CD14-positive monocyte (primary cell): Measurements from ENCODE around the gene COPS9. TPM values are rescaled to one million over a fixed set of nuclear protein-coding genes. Genes with fewer than 3 reads are reported as not detected.

Source experiments
- DNase-seq, 3 donors: peaks; one replicate each; pipeline ENCODE4 v3.0.0-alpha.2; 2011 to 2022
- H2AFZ ChIP-seq: 2 replicates; pipeline ENCODE4 v1.6.0; 2012; ENCODE audit warnings: mild to moderate bottlenecking, low read depth, low read length, inconsistent platforms; ENCODE audit not compliant: insufficient read depth, poor library complexity, severe bottlenecking
- H3K27ac ChIP-seq, 2 donors: 1 replicate in 1 of 2; 2 replicates in 1 of 2; pipeline ENCODE4 v1.5.1; 2012 to 2013; ENCODE audit warnings: low read length in 2 of 2, control low read depth in 1 of 2, inconsistent platforms in 1 of 2, low read depth in 1 of 2, mild to moderate bottlenecking in 1 of 2
- H3K27me3 ChIP-seq, 2 donors: one replicate each; pipeline versions ENCODE4 v1.6.0 to v1.6.1; 2011 to 2013; ENCODE audit warnings: low read length in 2 of 2; ENCODE audit not compliant: control insufficient read depth in 2 of 2, insufficient read depth in 2 of 2
- H3K36me3 ChIP-seq, 2 donors: replicated peaks in 1 of 2; 1 replicate in 1 of 2; 2 replicates in 1 of 2; pipeline versions ENCODE4 v1.5.1 to v1.6.1; 2012 to 2013; ENCODE audit warnings: low read length in 2 of 2, control low read depth in 1 of 2, inconsistent platforms in 1 of 2, mild to moderate bottlenecking in 1 of 2; ENCODE audit not compliant: insufficient read depth in 2 of 2, control insufficient read depth in 1 of 2
- H3K4me1 ChIP-seq, 2 donors: 1 replicate in 1 of 2; 2 replicates in 1 of 2; pipeline versions ENCODE4 v1.5.1 to v1.6.1; 2012 to 2013; ENCODE audit warnings: low read length in 2 of 2, control low read depth in 1 of 2, inconsistent platforms in 1 of 2, mild to moderate bottlenecking in 1 of 2, moderate library complexity in 1 of 2; ENCODE audit not compliant: insufficient read depth in 2 of 2, control insufficient read depth in 1 of 2
- H3K4me2 ChIP-seq: replicated peaks from 2 replicates; pipeline ENCODE3; 2012; ENCODE audit warnings: low read length, moderate library complexity, mild to moderate bottlenecking; ENCODE audit not compliant: poor library complexity, severe bottlenecking; ENCODE audit errors: extremely low read depth
- H3K4me3 ChIP-seq, 3 experiments: fragments of 200-600 bp in 1 of 3; sonication (generic) in 1 of 3; replicated peaks in 1 of 3; 1 replicate in 2 of 3; 2 replicates in 1 of 3; pipeline ENCODE4 v1.5.1; 2011 to 2013; ENCODE audit warnings: low read length in 3 of 3, mild to moderate bottlenecking in 3 of 3, control low read depth in 2 of 3, low read depth in 2 of 3, inconsistent platforms in 1 of 3, moderate library complexity in 1 of 3
- H3K79me2 ChIP-seq: 2 replicates; pipeline ENCODE4 v1.6.0; 2012; ENCODE audit warnings: mild to moderate bottlenecking, control low read depth, inconsistent platforms, low read length, moderate library complexity; ENCODE audit not compliant: insufficient read depth
- H3K9ac ChIP-seq: 2 replicates; pipeline ENCODE4 v1.6.0; 2017; ENCODE audit warnings: low read length, mild to moderate bottlenecking; ENCODE audit not compliant: insufficient read depth, poor library complexity, severe bottlenecking
- H3K9me3 ChIP-seq, 2 donors: replicated peaks in 1 of 2; 1 replicate in 1 of 2; 2 replicates in 1 of 2; pipeline versions ENCODE4 v1.5.1 to v1.6.1; 2012 to 2013; ENCODE audit warnings: low read length in 2 of 2, control low read depth in 1 of 2; ENCODE audit not compliant: control insufficient read depth in 1 of 2, insufficient read depth in 1 of 2
- H4K20me1 ChIP-seq: 2 replicates; pipeline ENCODE4 v1.6.0; 2012; ENCODE audit warnings: mild to moderate bottlenecking, low read length, control low read depth, moderate library complexity; ENCODE audit not compliant: insufficient read depth
- H3K27ac Mint-ChIP-seq, 7 donors: one replicate each; pipeline ENCODE4 v1.8.0; 2020; ENCODE audit warnings: mild to moderate bottlenecking in 7 of 7, mixed read lengths in 7 of 7, moderate library complexity in 6 of 7, inconsistent platforms in 2 of 7
- H3K27me3 Mint-ChIP-seq, 3 donors: one replicate each; pipeline ENCODE4 v1.8.0; 2021 to 2022; ENCODE audit warnings: low read depth in 3 of 3, mild to moderate bottlenecking in 3 of 3, mixed read lengths in 3 of 3, moderate library complexity in 3 of 3, inconsistent platforms in 1 of 3
- H3K36me3 Mint-ChIP-seq, 2 donors: one replicate each; pipeline ENCODE4 v1.8.0; 2020; ENCODE audit warnings: mixed read lengths in 2 of 2, inconsistent platforms in 1 of 2, mild to moderate bottlenecking in 1 of 2
- H3K4me1 Mint-ChIP-seq: one replicate; pipeline ENCODE4 v1.8.0; 2020; ENCODE audit warnings: mild to moderate bottlenecking, mixed read lengths
- H3K4me3 Mint-ChIP-seq, 2 donors: one replicate each; pipeline ENCODE4 v1.8.0; 2020; ENCODE audit warnings: mild to moderate bottlenecking in 2 of 2, mixed read lengths in 2 of 2, moderate library complexity in 1 of 2
- H3K9me3 Mint-ChIP-seq, 7 donors: one replicate each; pipeline ENCODE4 v1.8.0; 2020 to 2022; ENCODE audit warnings: mixed read lengths in 7 of 7, mild to moderate bottlenecking in 6 of 7, moderate library complexity in 6 of 7, inconsistent platforms in 2 of 7
- WGBS: methylation state at CpG from one replicate; pipeline ENCODE4 v1.1.5; 2013; ENCODE audit warnings: missing lambda C conversion rate; ENCODE audit not compliant: insufficient coverage; 5-methylcytosine and 5-hydroxymethylcytosine counted together
- intact Hi-C, 2 donors: fragments of 100-400 bp; cut with micrococcal nuclease; formaldehyde crosslinking; loops; one replicate each; pipeline versions ENCODE4 v1.15.0 to v1.15.1; 2023
- polyA plus RNA-seq, 3 donors: library from polyadenylated mRNA; depleted of rRNA in 1 of 3; unstranded in 2 of 3; stranded (reverse) in 1 of 3; fragments of 300-500 nt in 2 of 3; fragments of >200 nt in 1 of 3; fragmentation: Illumina TruSeq in 2 of 3; gene quantifications; 1 replicate in 2 of 3; 2 replicates in 1 of 3; pipeline ENCODE4 v1.2.3, GENCODE V29; 2012 to 2021
- TF ChIP-seq, protein P1 (sequence below): fragments of 200-600 bp; IDR thresholded peaks from one replicate; pipeline ENCODE4 v1.8.0; 2022; ENCODE audit warnings: antibody characterized with exemption, mild to moderate bottlenecking

Gene COPS9
- polyA plus RNA-seq, 3 donors: 123 to 300 (median 268) TPM

DNA sequence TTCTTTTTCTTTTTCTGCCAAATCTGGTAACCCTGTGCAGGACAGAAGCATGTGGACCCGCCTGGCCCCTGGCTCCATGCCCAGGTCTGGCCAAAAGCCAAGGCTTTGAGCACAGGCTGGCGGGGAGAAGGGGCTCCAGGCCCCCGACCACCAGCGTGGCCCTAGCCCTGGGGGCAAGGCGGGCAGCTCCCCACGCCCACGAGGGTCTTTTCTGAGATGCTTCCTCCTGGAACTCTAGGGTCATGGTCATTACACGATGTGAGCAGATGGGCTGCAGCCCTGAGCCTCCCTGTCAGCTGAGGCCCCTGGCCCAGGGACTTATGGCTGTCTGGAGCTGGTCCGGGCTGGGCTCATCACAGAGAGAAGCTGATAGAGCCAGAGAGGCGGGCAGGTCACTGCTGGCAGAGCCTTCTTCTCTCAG, 10.0 kb upstream of the COPS9 start:
- TF ChIP-seq, protein P1, sequence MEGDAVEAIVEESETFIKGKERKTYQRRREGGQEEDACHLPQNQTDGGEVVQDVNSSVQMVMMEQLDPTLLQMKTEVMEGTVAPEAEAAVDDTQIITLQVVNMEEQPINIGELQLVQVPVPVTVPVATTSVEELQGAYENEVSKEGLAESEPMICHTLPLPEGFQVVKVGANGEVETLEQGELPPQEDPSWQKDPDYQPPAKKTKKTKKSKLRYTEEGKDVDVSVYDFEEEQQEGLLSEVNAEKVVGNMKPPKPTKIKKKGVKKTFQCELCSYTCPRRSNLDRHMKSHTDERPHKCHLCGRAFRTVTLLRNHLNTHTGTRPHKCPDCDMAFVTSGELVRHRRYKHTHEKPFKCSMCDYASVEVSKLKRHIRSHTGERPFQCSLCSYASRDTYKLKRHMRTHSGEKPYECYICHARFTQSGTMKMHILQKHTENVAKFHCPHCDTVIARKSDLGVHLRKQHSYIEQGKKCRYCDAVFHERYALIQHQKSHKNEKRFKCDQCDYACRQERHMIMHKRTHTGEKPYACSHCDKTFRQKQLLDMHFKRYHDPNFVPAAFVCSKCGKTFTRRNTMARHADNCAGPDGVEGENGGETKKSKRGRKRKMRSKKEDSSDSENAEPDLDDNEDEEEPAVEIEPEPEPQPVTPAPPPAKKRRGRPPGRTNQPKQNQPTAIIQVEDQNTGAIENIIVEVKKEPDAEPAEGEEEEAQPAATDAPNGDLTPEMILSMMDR: no peak
- H3K79me2 ChIP-seq: no peaks in the 10 kb centered on the region
- H3K27me3 Mint-ChIP-seq: peaks cover 3 to 12% (median 6%) of the 10 kb centered on the region in 3 donors
- no peak overlapping the region for H2AFZ ChIP-seq
- no peaks in the 10 kb centered on the region for H3K4me1 ChIP-seq
- no peaks in the 10 kb centered on the region for H3K27me3 ChIP-seq
- H3K9me3 ChIP-seq: no peaks in the 10 kb centered on the region
- H3K9ac ChIP-seq: no peak overlapping the region
- H3K27ac ChIP-seq: no peak overlapping the region
- H3K4me2 ChIP-seq: no peak overlapping the region
- H3K9me3 Mint-ChIP-seq: peaks cover 0 to 4% (median 1%) of the 10 kb centered on the region in 7 donors
- peak overlapping the region in 1 of 7 donors; percentile 46 for H3K27ac Mint-ChIP-seq
- no peak overlapping the region for H3K4me3 ChIP-seq
- intact Hi-C loops: loop anchor here in 1 of 2 donors (2.0 kb wide), 1 partner anchor 1111 kb away; no protein-coding TSS in a partner anchor
- no peak for DNase-seq
- WGBS: 71% methylated on average over 10 of the region's 10 CpGs
- peaks cover 4% of the 10 kb centered on the region for H3K4me1 Mint-ChIP-seq
- H4K20me1 ChIP-seq: no peaks in the 10 kb centered on the region
- no peaks in the 10 kb centered on the region for H3K36me3 ChIP-seq
- H3K4me3 Mint-ChIP-seq: no peak overlapping the region
- H3K36me3 Mint-ChIP-seq: no peaks in the 10 kb centered on the region

DNA sequence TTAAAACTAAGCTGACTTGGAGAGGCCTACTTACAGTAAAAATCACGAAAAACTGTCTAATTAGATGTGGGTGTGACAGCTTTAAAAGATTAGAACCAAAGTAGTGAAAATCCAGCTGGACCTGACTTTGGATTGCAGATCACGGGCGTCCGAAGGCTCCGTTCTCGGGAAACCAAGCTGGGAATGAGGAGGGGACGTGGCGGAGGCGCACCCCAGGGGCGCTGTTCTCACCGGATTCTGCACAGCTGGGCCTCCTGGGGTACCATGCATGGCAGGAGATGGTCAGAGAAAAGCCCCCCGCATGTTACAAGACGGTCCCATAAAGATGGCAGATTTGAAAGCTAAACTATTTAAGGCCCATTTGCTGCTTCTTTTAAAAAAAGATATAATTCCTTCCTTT, 9.4 kb upstream of the COPS9 start:
- Histone ChIP-seq H3K4me3 (no peak overlapping the region), H3K27me3 (no peaks in the 10 kb centered on the region), H3K9me3 (no peaks in the 10 kb centered on the region), H4K20me1 (no peaks in the 10 kb centered on the region), H3K79me2 (no peaks in the 10 kb centered on the region), H2AFZ (no peak overlapping the region), H3K4me2 (no peak overlapping the region), H3K4me1 (no peaks in the 10 kb centered on the region), H3K27ac (no peak overlapping the region), H3K36me3 (no peaks in the 10 kb centered on the region), H3K9ac (no peak overlapping the region)
- Mint-ChIP-seq H3K27me3 (peaks cover 2 to 10% (median 8%) of the 10 kb centered on the region in 3 donors), H3K36me3 (no peaks in the 10 kb centered on the region), H3K4me1 (peaks cover 4% of the 10 kb centered on the region), H3K27ac (no peak overlapping the region), H3K4me3 (no peak overlapping the region), H3K9me3 (peaks cover 0 to 4% (median 1%) of the 10 kb centered on the region in 7 donors)
- DNase-seq: no peak
- intact Hi-C loops: loop anchor here in 1 of 2 donors (2.0 kb wide), 1 partner anchor 85 kb away; no protein-coding TSS in a partner anchor
- 90% methylated on average over 12 of the region's 13 CpGs for WGBS
- TF ChIP-seq, protein P1: no peak
